K562 (cell line): Measurements from ENCODE around the gene JAKMIP1. TPM values are rescaled to one million over a fixed set of nuclear protein-coding genes. Genes with fewer than 3 reads are reported as not detected.

ENCODE experiments used
- ATAC-seq: fragments of 200-7000 bp; cut with Tn5 transposase; 3 replicates; pipeline ENCODE4 v1.9.1; 2020; ENCODE audit warnings: moderate library complexity
- BruUV-seq: library from RNA; stranded (reverse); fragments of 400-500 nt; replicated peaks from 2 replicates; lab custom pipeline; 2021; lab: Mats Ljungman, UMichigan
- CTCF ChIA-PET: fragments of 300-600 bp; formaldehyde crosslinking; extraction: SDS; loops from one replicate; lab custom pipeline; 2021; ENCODE audit warnings: low intra/inter-chr PET ratio; lab: Yijun Ruan, JAX
- POLR2A ChIA-PET: fragments of 300-600, 350-650 bp; sonication (Branson Sonifier 250); formaldehyde crosslinking; extraction: SDS; loops from one replicate; lab custom pipeline; 2021; ENCODE audit warnings: antibody characterized with exemption, inconsistent platforms; lab: Yijun Ruan, JAX
- DNase-seq, 4 experiments: peaks; one replicate each; pipeline versions ENCODE4 v3.0.0 to v3.0.0-alpha.2; 2011 to 2018; ENCODE audit warnings: low spot score in 3 of 4, mixed read lengths in 3 of 4; ENCODE audit errors: extremely low read depth in 1 of 4
- FAIRE-seq: peaks from 2 replicates; lab custom pipeline; 2011; peaks lifted over from hg19 to GRCh38; lab: Jason Lieb, UNC
- H2AFZ ChIP-seq: 2 replicates; pipeline ENCODE4 v1.6.0; 2011; ENCODE audit warnings: low read depth, low read length, control low read depth, inconsistent platforms
- H3K27ac ChIP-seq: fragments of 200-600 bp; 3 replicates; pipeline ENCODE4 v1.8.0; 2011; ENCODE audit warnings: low read depth, mild to moderate bottlenecking, control low read depth, inconsistent platforms, low read length, moderate library complexity, mixed read lengths; ENCODE audit errors: extremely low read depth
- H3K27me3 ChIP-seq, 2 experiments: fragments of 300-600 bp in 1 of 2; 2 replicates in 1 of 2; 3 replicates in 1 of 2; pipeline versions ENCODE4 v1.6.0 to v1.8.0; 2011; ENCODE audit warnings: inconsistent platforms in 2 of 2, low read length in 2 of 2, mild to moderate bottlenecking in 1 of 2, mixed read lengths in 1 of 2, moderate library complexity in 1 of 2; ENCODE audit not compliant: control insufficient read depth in 2 of 2, insufficient read depth in 2 of 2
- H3K36me3 ChIP-seq: fragments of 300-600 bp; 3 replicates; pipeline ENCODE4 v1.8.0; 2011; ENCODE audit warnings: mild to moderate bottlenecking, low read length, inconsistent platforms; ENCODE audit not compliant: control insufficient read depth, insufficient read depth
- H3K4me1 ChIP-seq, 2 experiments: fragments of 200-600 bp in 1 of 2; replicated peaks in 1 of 2; 2 replicates in 1 of 2; 3 replicates in 1 of 2; pipeline versions ENCODE4 v1.5.1 to v1.8.0; 2011; ENCODE audit warnings: inconsistent platforms in 2 of 2, low read length in 2 of 2, mild to moderate bottlenecking in 1 of 2, mixed read lengths in 1 of 2, moderate library complexity in 1 of 2; ENCODE audit not compliant: control insufficient read depth in 2 of 2, insufficient read depth in 2 of 2
- H3K4me2 ChIP-seq: 2 replicates; pipeline ENCODE4 v1.6.1; 2011; ENCODE audit warnings: low read length, control low read depth, inconsistent platforms, mixed read lengths; ENCODE audit not compliant: insufficient read depth
- H3K4me3 ChIP-seq: fragments of 200-600 bp; sonication (generic), shearing (Covaris generic); 2 replicates; pipeline ENCODE4 v1.5.1; 2016; ENCODE audit warnings: control low read depth, inconsistent platforms
- H3K79me2 ChIP-seq: fragments of 200-600 bp; 3 replicates; pipeline ENCODE4 v1.8.0; 2011; ENCODE audit warnings: low read length, inconsistent platforms; ENCODE audit not compliant: control insufficient read depth, insufficient read depth
- H3K9ac ChIP-seq, 2 experiments: 2 replicates each; pipeline versions ENCODE4 v1.6.0 to v1.6.1; 2011; ENCODE audit warnings: low read depth in 2 of 2, low read length in 2 of 2, control low read depth in 1 of 2, inconsistent platforms in 1 of 2, mild to moderate bottlenecking in 1 of 2, mixed read lengths in 1 of 2; ENCODE audit not compliant: insufficient read depth in 1 of 2
- H3K9me1 ChIP-seq: one replicate; pipeline ENCODE4 v1.6.0; 2011; ENCODE audit warnings: inconsistent platforms, mild to moderate bottlenecking, low read length, moderate library complexity; ENCODE audit not compliant: control insufficient read depth, insufficient read depth
- H3K9me3 ChIP-seq: replicated peaks from 2 replicates; pipeline ENCODE4 v1.5.1; 2011; ENCODE audit warnings: low read depth, low read length, inconsistent platforms; ENCODE audit not compliant: control insufficient read depth, insufficient read depth
- H4K20me1 ChIP-seq: replicated peaks from 2 replicates; pipeline ENCODE4 v1.6.1; 2011; ENCODE audit warnings: low read length, inconsistent platforms, mixed read lengths; ENCODE audit not compliant: control insufficient read depth, insufficient read depth
- CTCF ChIP-seq, 3 experiments: IDR thresholded peaks in 2 of 3; conservative IDR thresholded peaks in 1 of 3; 2 replicates each; pipeline ENCODE4 v1.5.1; 2011 to 2012; ENCODE audit warnings: low read length in 3 of 3, mild to moderate bottlenecking in 3 of 3, control low read depth in 2 of 3, improper control_type of control experiment in 1 of 3, inconsistent platforms in 1 of 3, low read depth in 1 of 3, mixed read lengths in 1 of 3, moderate library complexity in 1 of 3; ENCODE audit not compliant: insufficient read depth in 2 of 3
- DMBX1 ChIP-seq: fragments of 250-450 bp; sonication (Bioruptor Pico); IDR thresholded peaks from 2 replicates; pipeline ENCODE4 v1.8.0; 2022; ENCODE audit warnings: inconsistent platforms, mild to moderate bottlenecking, moderate library complexity, borderline replicate concordance
- DPF2 ChIP-seq: fragments of 450-650 bp; IDR thresholded peaks from 2 replicates; pipeline ENCODE4 v1.6.1; 2016
- E2F3 ChIP-seq: fragments of 250-450 bp; sonication (Bioruptor Pico); IDR thresholded peaks from 2 replicates; pipeline ENCODE4 v1.4.0; 2020; ENCODE audit warnings: mild to moderate bottlenecking
- ELK3 ChIP-seq: fragments of 450-650 bp; formaldehyde crosslinking; IDR thresholded peaks from 2 replicates; pipeline ENCODE4 v1.4.0; 2020; ENCODE audit warnings: mild to moderate bottlenecking
- HIVEP1 ChIP-seq: fragments of 250-450 bp; sonication (Bioruptor Pico); IDR thresholded peaks from 2 replicates; pipeline ENCODE4 v1.4.0; 2020; ENCODE audit warnings: mild to moderate bottlenecking
- IRF2 ChIP-seq: sonication (generic); formaldehyde crosslinking; IDR thresholded peaks from 2 replicates; pipeline ENCODE4 v1.8.1; 2022; ENCODE audit warnings: mild to moderate bottlenecking, missing genetic modification reagents
- KDM2B ChIP-seq: fragments of 250-450 bp; sonication (Bioruptor Pico); IDR thresholded peaks from 2 replicates; pipeline ENCODE4 v1.8.0; 2021; ENCODE audit warnings: mild to moderate bottlenecking, moderate library complexity
- MTA3 ChIP-seq: fragments of 450-650 bp; formaldehyde crosslinking; IDR thresholded peaks from 2 replicates; pipeline ENCODE4 v1.6.1; 2017; ENCODE audit warnings: mild to moderate bottlenecking, borderline replicate concordance
- RB1 ChIP-seq: fragments of 450-650 bp; IDR thresholded peaks from 2 replicates; pipeline ENCODE4 v1.6.1; 2017; ENCODE audit warnings: low read depth, mild to moderate bottlenecking
- SMAD1 ChIP-seq: fragments of 150-350 bp; IDR thresholded peaks from 2 replicates; pipeline ENCODE4 v1.6.1; 2014; ENCODE audit warnings: low read length, low read depth; ENCODE audit not compliant: partially characterized antibody
- SRSF1 ChIP-seq: fragments of 200-400 bp; formaldehyde crosslinking; IDR thresholded peaks from 2 replicates; pipeline ENCODE4 v1.6.1; 2017; ENCODE audit warnings: mild to moderate bottlenecking, low read depth, low read length, moderate library complexity
- TAF7 ChIP-seq: fragments of 450-650 bp; IDR thresholded peaks from 2 replicates; pipeline ENCODE4 v1.6.1; 2016; ENCODE audit warnings: missing genetic modification characterization, missing compliant biosample characterization
- ZC3H8 ChIP-seq: fragments of 450-650 bp; IDR thresholded peaks from 2 replicates; pipeline ENCODE4 v1.6.1; 2017
- ZFP30 ChIP-seq: fragments of 250-450 bp; sonication (Bioruptor Pico); IDR thresholded peaks from 2 replicates; pipeline ENCODE4 v1.8.0; 2022; ENCODE audit warnings: moderate library complexity, mild to moderate bottlenecking, inconsistent platforms, borderline replicate concordance
- ZNF3 ChIP-seq: fragments of 250-450 bp; sonication (Bioruptor Pico); IDR thresholded peaks from 2 replicates; pipeline ENCODE4 v1.5.0; 2021; ENCODE audit warnings: mild to moderate bottlenecking, moderate library complexity
- ZNF311 ChIP-seq: fragments of 250-450 bp; sonication (Bioruptor Pico); IDR thresholded peaks from 2 replicates; pipeline ENCODE4 v1.4.0; 2020; ENCODE audit warnings: mild to moderate bottlenecking, moderate library complexity
- ZNF408 ChIP-seq: fragments of 250-450 bp; sonication (Bioruptor Pico); IDR thresholded peaks from 2 replicates; pipeline ENCODE4 v1.4.0; 2020; ENCODE audit warnings: low read depth, mild to moderate bottlenecking, moderate library complexity
- ZNF431 ChIP-seq: sonication (generic); formaldehyde crosslinking; IDR thresholded peaks from 2 replicates; pipeline ENCODE4 v1.8.0; 2022; ENCODE audit warnings: mild to moderate bottlenecking, missing genetic modification reagents
- ZNF830 ChIP-seq: fragments of 250-450 bp; sonication (Bioruptor Pico); IDR thresholded peaks from 2 replicates; pipeline ENCODE4 v1.5.0; 2021; ENCODE audit warnings: mild to moderate bottlenecking
- WGBS: fragments of 100-300 bp; shearing (Covaris generic); methylation state at CpG from one replicate; pipeline ENCODE4 v1.1.6; 2016; ENCODE audit warnings: low coverage, mixed read lengths; ENCODE audit not compliant: insufficient coverage; ENCODE audit errors: missing lambda C conversion rate; 5-methylcytosine and 5-hydroxymethylcytosine counted together
- in situ Hi-C: fragments of 300-500 bp; cut with MboI; formaldehyde crosslinking; loops from 4 replicates; pipeline ENCODE4 v1.15.0; 2018; ENCODE audit warnings: inconsistent platforms, mixed read lengths
- intact Hi-C: fragments of 100-400 bp; cut with micrococcal nuclease; formaldehyde crosslinking; loops from 2 replicates; pipeline ENCODE4 v1.14.2; 2022
- polyA plus RNA-seq, 8 experiments: library from polyadenylated mRNA; depleted of rRNA in 4 of 8; stranded (reverse) in 5 of 8; unstranded in 3 of 8; fragments of >200 nt; fragmentation: Nextera tagmentation in 2 of 8; fragmentation: Illumina TruSeq in 1 of 8; extraction: Ambion mirVana in 2 of 8; extraction: Trizol in 1 of 8; gene quantifications; 2 replicates each; pipeline versions ENCODE4 v1.2.1 to v1.2.3, GENCODE V29; 2011 to 2014; ENCODE audit warnings: inconsistent platforms in 1 of 8, missing spikeins in 1 of 8
- total RNA-seq, 7 experiments: library from RNA; depleted of rRNA in 6 of 7; stranded (reverse); fragments of >200 nt in 6 of 7; fragmentation: Illumina TruSeq in 2 of 7; extraction: Trizol in 2 of 7; gene quantifications; 2 replicates each; pipeline versions ENCODE4 v1.2.1 to v1.2.3, GENCODE V29; 2011 to 2021; ENCODE audit warnings: low replicate concordance in 1 of 7

Gene JAKMIP1
- total and polyA plus RNA-seq, 9 of the 15 experiments (the other 6 are each of a cell fraction or from before 2014, with no cell fraction given) = not detected

- H3K79me2 ChIP-seq = no peaks in the 10 kb centered on the region
- 0% methylated on average over 8 of the region's 9 CpGs for WGBS
- ChIA-PET POLR2A (interaction anchor here (1.3 kb wide), 1 partner anchor 9 kb away, joined by 4 read pairs; no protein-coding TSS in a partner anchor), CTCF (no interaction called here)
- no peak overlapping the region for H2AFZ ChIP-seq
- no peak overlapping the region for H3K4me3 ChIP-seq
- FAIRE-seq = no peak
- no TSS peak for BruUV-seq
- H3K9me1 ChIP-seq = no peaks in the 10 kb centered on the region
- in situ Hi-C loops = no loop called here
- no peaks in the 10 kb centered on the region for H3K36me3 ChIP-seq
- intact Hi-C loops = no loop called here
- no peak for ATAC-seq
- no peak overlapping the region for H3K4me2 ChIP-seq
- TF ChIP-seq ZNF431 (CRISPR knock-in tag) (no peak), IRF2 (CRISPR knock-in tag) (no peak), ZFP30 (CRISPR knock-in tag) (no peak), MTA3 (no peak), TAF7 (tag) (no peak), KDM2B (CRISPR knock-in tag) (no peak), E2F3 (CRISPR knock-in tag) (no peak), ELK3 (no peak), SMAD1 (no peak), CTCF (IDR thresholded peaks at IDR 0.05 in 2 of 3, conservative IDR thresholded peaks at IDR 0.05 in 1 of 3; ENCODE audit: insufficient read depth in 2 of 3, low read depth in 1 of 3, low read length in 3 of 3) (no peak), DPF2 (no peak), HIVEP1 (CRISPR knock-in tag) (no peak), SRSF1 (no peak), DMBX1 (CRISPR knock-in tag) (no peak), ZNF3 (no peak), ZC3H8 (no peak), ZNF311 (CRISPR knock-in tag) (no peak), ZNF408 (CRISPR knock-in tag) (no peak), RB1 (no peak), ZNF830 (no peak)
- TF ChIP-seq, all 486 proteins: peak for 0
- Histone ChIP-seq H3K9me3 (no peaks in the 10 kb centered on the region), H3K9ac (no peak overlapping the region), H3K4me1 (no peaks in the 10 kb centered on the region; a peak in 1 of 5 replicates), H3K27me3 (0 out of 5 replicates have a peak, but pooled peaks cover 0 to 5% of the 10 kb centered on the region in 2 experiments), H4K20me1 (no peaks in the 10 kb centered on the region), H3K27ac (no peak overlapping the region)
- DNase-seq = no peak
Measured at GRCh38 chr4:6141554-6141953, 58.8 kb downstream of the JAKMIP1 start.
